B cell (primary cell): Measurements from ENCODE around the gene TBC1D2. TPM values are rescaled to one million over a fixed set of nuclear protein-coding genes. Genes with fewer than 3 reads are reported as not detected.

Source experiments
- ATAC-seq: fragments of 200-7000 bp; cut with Tn5 transposase; one replicate; pipeline ENCODE4 v1.10.0; 2021; ENCODE audit warnings: low read depth, mild to moderate bottlenecking, moderate number of reproducible peaks, moderate library complexity
- CTCF ChIA-PET: fragments of 350-600 bp; sonication (Branson Sonifier 250); formaldehyde crosslinking; loops from one replicate; lab custom pipeline; 2021; ENCODE audit warnings: antibody characterized with exemption, inconsistent platforms; lab: Charles Lee
- POLR2A ChIA-PET: fragments of 350-600 bp; sonication (Branson Sonifier 250); formaldehyde crosslinking; loops from one replicate; lab custom pipeline; 2021; ENCODE audit warnings: antibody characterized with exemption; lab: Charles Lee
- DNase-seq: peaks from one replicate; pipeline ENCODE4 v3.0.0; 2013
- H2AFZ ChIP-seq: 2 replicates; pipeline ENCODE4 v1.6.1; 2012; ENCODE audit warnings: mild to moderate bottlenecking, low read depth, low read length; ENCODE audit not compliant: insufficient read depth, poor library complexity, severe bottlenecking
- H3K27ac ChIP-seq, 2 donors: 1 replicate in 1 of 2; 2 replicates in 1 of 2; pipeline ENCODE4 v1.5.1; 2012 to 2013; ENCODE audit warnings: low read length in 2 of 2, mild to moderate bottlenecking in 2 of 2, moderate library complexity in 1 of 2
- H3K27me3 ChIP-seq, 4 experiments: fragments of 200-600 bp in 1 of 4; sonication (generic) in 1 of 4; replicated peaks in 1 of 4; 1 replicate in 2 of 4; 2 replicates in 2 of 4; pipeline versions ENCODE4 v1.6.1 to v1.7.0; 2013 to 2016; ENCODE audit warnings: low read length in 3 of 4, mild to moderate bottlenecking in 2 of 4, mixed read lengths in 1 of 4, moderate library complexity in 1 of 4; ENCODE audit not compliant: insufficient read depth in 4 of 4, control insufficient read depth in 3 of 4; ENCODE audit errors: control extremely low read depth in 1 of 4
- H3K36me3 ChIP-seq, 2 experiments: replicated peaks in 1 of 2; 1 replicate in 1 of 2; 2 replicates in 1 of 2; pipeline versions ENCODE4 v1.6.1 to v1.7.1; 2013; ENCODE audit warnings: low read length in 1 of 2; ENCODE audit not compliant: insufficient read depth in 2 of 2, control insufficient read depth in 1 of 2; ENCODE audit errors: control extremely low read depth in 1 of 2, extremely low read depth in 1 of 2
- H3K4me1 ChIP-seq, 2 donors: fragments of 200-600 bp in 1 of 2; sonication (generic) in 1 of 2; 1 replicate in 1 of 2; 2 replicates in 1 of 2; pipeline versions ENCODE4 v1.5.1 to v1.6.1; 2013 to 2017; ENCODE audit warnings: low read length in 2 of 2; ENCODE audit not compliant: control insufficient read depth in 2 of 2, insufficient read depth in 2 of 2
- H3K4me2 ChIP-seq: replicated peaks from 2 replicates; pipeline ENCODE3; 2012; ENCODE audit warnings: mild to moderate bottlenecking, low read depth, low read length; ENCODE audit not compliant: poor library complexity, severe bottlenecking
- H3K4me3 ChIP-seq, 5 experiments: fragments of 200-600 bp in 1 of 5; sonication (generic) in 1 of 5; 1 replicate in 3 of 5; 2 replicates in 2 of 5; pipeline versions ENCODE4 v1.5.1 to v1.7.0; 2011 to 2016; ENCODE audit warnings: low read length in 4 of 5, mild to moderate bottlenecking in 4 of 5, low read depth in 2 of 5, control low read depth in 1 of 5, moderate library complexity in 1 of 5; ENCODE audit not compliant: insufficient read depth in 1 of 5; ENCODE audit errors: control extremely low read depth in 1 of 5, extremely low read depth in 1 of 5
- H3K79me2 ChIP-seq: fragments of 200-600 bp; sonication (generic); one replicate; pipeline ENCODE4 v1.6.0; 2016; ENCODE audit warnings: low read length; ENCODE audit not compliant: control insufficient read depth, insufficient read depth
- H3K9ac ChIP-seq: fragments of 200-600 bp; sonication (generic); 2 replicates; pipeline ENCODE4 v1.6.1; 2017; ENCODE audit warnings: mild to moderate bottlenecking, low read length, moderate library complexity
- H3K9me3 ChIP-seq, 3 donors: one replicate each; pipeline versions ENCODE4 v1.6.1 to v1.7.1; 2013; ENCODE audit warnings: low read length in 2 of 3; ENCODE audit not compliant: control insufficient read depth in 2 of 3, insufficient read depth in 1 of 3; ENCODE audit errors: control extremely low read depth in 1 of 3
- H4K20me1 ChIP-seq: 2 replicates; pipeline ENCODE4 v1.6.0; 2012; ENCODE audit warnings: mild to moderate bottlenecking, low read length; ENCODE audit not compliant: insufficient read depth, control insufficient read depth, poor library complexity, severe bottlenecking
- H3K27ac Mint-ChIP-seq: one replicate; pipeline ENCODE4 v1.8.0; 2021; ENCODE audit warnings: mixed read lengths
- H3K27me3 Mint-ChIP-seq: one replicate; pipeline ENCODE4 v1.8.0; 2021; ENCODE audit warnings: mixed read lengths
- H3K4me1 Mint-ChIP-seq: one replicate; pipeline ENCODE4 v1.8.0; 2021; ENCODE audit warnings: mixed read lengths
- H3K4me3 Mint-ChIP-seq: one replicate; pipeline ENCODE4 v1.8.0; 2021; ENCODE audit warnings: mixed read lengths
- H3K9me3 Mint-ChIP-seq: one replicate; pipeline ENCODE4 v1.8.0; 2022; ENCODE audit warnings: mixed read lengths; ENCODE audit not compliant: insufficient read depth
- EZH2 ChIP-seq: IDR thresholded peaks from 2 replicates; pipeline ENCODE4 v1.6.1; 2012; ENCODE audit warnings: borderline replicate concordance, low read depth, mild to moderate bottlenecking, moderate library complexity, low read length; ENCODE audit not compliant: insufficient read depth, poor library complexity, severe bottlenecking
- WGBS: methylation state at CpG from one replicate; pipeline ENCODE4 v1.1.5; 2013; ENCODE audit warnings: missing lambda C conversion rate; ENCODE audit not compliant: insufficient coverage; 5-methylcytosine and 5-hydroxymethylcytosine counted together
- intact Hi-C: fragments of 100-400 bp; cut with micrococcal nuclease; formaldehyde crosslinking; loops from one replicate; pipeline ENCODE4 v1.10.0; 2022
- polyA plus RNA-seq: library from polyadenylated mRNA; depleted of rRNA; stranded (reverse); fragments of >200 nt; gene quantifications from 2 replicates; pipeline ENCODE4 v1.2.3, GENCODE V29; 2012
- total RNA-seq, 2 donors: library from RNA; stranded (reverse); fragments of 120-200 nt in 1 of 2; gene quantifications; 1 replicate in 1 of 2; 2 replicates in 1 of 2; pipeline versions ENCODE4 v1.2.3 to v1.2.4, GENCODE V29; 2013 to 2022
- TF ChIP-seq, protein P1 (sequence below): fragments of 200-600 bp; IDR thresholded peaks from one replicate; pipeline ENCODE4 v1.8.0; 2022; ENCODE audit warnings: antibody characterized with exemption, mild to moderate bottlenecking

The TBC1D2 gene
- total and polyA plus RNA-seq, 2 donors (not counting 1 experiment from before 2014, with no cell fraction given) = 5.0 to 5.3 TPM

GRCh38 chr9:98164912-98165311, 90.5 kb downstream of the TBC1D2 start:
- Histone ChIP-seq H3K79me2 (no peaks in the 10 kb centered on the region), H3K36me3 (no peaks in the 10 kb centered on the region), H2AFZ (no peak overlapping the region), H3K4me1 (peaks cover 0 to 12% of the 10 kb centered on the region in 2 donors), H3K27me3 (no peaks in the 10 kb centered on the region), H3K9ac (no peak overlapping the region), H3K4me3 (no peak overlapping the region), H3K4me2 (no peak overlapping the region), H4K20me1 (no peaks in the 10 kb centered on the region), H3K9me3 (no peaks in the 10 kb centered on the region), H3K27ac (no peak overlapping the region)
- Mint-ChIP-seq H3K4me1 (peaks cover 9% of the 10 kb centered on the region), H3K27me3 (no peaks in the 10 kb centered on the region), H3K4me3 (no peak overlapping the region), H3K9me3 (no peaks in the 10 kb centered on the region), H3K27ac (no peak overlapping the region)
- WGBS = 93% methylated on average over 7 of the region's 7 CpGs
- POLR2A ChIA-PET = no interaction called here
- ATAC-seq (no peak), DNase-seq (no peak)
- CTCF ChIA-PET = no interaction called here
- intact Hi-C loops = no loop called here
- TF ChIP-seq, protein P1, sequence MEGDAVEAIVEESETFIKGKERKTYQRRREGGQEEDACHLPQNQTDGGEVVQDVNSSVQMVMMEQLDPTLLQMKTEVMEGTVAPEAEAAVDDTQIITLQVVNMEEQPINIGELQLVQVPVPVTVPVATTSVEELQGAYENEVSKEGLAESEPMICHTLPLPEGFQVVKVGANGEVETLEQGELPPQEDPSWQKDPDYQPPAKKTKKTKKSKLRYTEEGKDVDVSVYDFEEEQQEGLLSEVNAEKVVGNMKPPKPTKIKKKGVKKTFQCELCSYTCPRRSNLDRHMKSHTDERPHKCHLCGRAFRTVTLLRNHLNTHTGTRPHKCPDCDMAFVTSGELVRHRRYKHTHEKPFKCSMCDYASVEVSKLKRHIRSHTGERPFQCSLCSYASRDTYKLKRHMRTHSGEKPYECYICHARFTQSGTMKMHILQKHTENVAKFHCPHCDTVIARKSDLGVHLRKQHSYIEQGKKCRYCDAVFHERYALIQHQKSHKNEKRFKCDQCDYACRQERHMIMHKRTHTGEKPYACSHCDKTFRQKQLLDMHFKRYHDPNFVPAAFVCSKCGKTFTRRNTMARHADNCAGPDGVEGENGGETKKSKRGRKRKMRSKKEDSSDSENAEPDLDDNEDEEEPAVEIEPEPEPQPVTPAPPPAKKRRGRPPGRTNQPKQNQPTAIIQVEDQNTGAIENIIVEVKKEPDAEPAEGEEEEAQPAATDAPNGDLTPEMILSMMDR = no peak
- TF ChIP-seq EZH2 = no peak

DNA sequence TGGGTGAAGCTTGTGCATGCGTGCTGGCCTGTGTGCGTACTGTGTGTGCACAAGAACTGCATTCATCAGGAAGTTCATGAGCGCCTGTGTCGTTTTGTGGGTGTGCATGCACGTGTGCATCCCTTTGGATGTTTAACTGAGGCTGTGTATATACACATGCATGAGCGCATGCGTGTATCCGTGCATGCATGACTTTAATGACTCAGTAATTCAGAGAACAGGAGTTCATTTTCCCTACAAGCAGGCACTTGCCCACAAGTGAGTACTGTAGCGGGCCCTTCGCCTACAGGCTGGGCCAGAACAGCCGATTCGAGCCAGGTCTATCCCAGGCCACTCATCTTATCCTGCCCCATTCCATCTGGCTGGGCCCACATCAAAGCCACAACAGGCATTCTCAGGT, 92.8 kb downstream of the TBC1D2 start:
- no peaks in the 10 kb centered on the region for H3K4me1 Mint-ChIP-seq

More for the DNA sequence above, 92.8 kb downstream of the TBC1D2 start:
- POLR2A ChIA-PET = no interaction called here
- Histone ChIP-seq H3K4me2 (no peak overlapping the region), H3K36me3 (no peaks in the 10 kb centered on the region), H3K4me3 (no peak overlapping the region), H4K20me1 (no peaks in the 10 kb centered on the region), H2AFZ (no peak overlapping the region), H3K4me1 (no peaks in the 10 kb centered on the region), H3K9ac (no peak overlapping the region), H3K27ac (no peak overlapping the region), H3K79me2 (no peaks in the 10 kb centered on the region), H3K27me3 (no peaks in the 10 kb centered on the region), H3K9me3 (no peaks in the 10 kb centered on the region)
- Mint-ChIP-seq H3K27me3 (no peaks in the 10 kb centered on the region), H3K9me3 (no peaks in the 10 kb centered on the region), H3K27ac (no peak overlapping the region), H3K4me3 (no peak overlapping the region)
- TF ChIP-seq, protein P1 = no peak
- TF ChIP-seq EZH2 = no peak
- CTCF ChIA-PET = no interaction called here
- DNase-seq = no peak
- ATAC-seq = no peak
- intact Hi-C loops = no loop called here
- 95% methylated on average over 11 of the region's 12 CpGs for WGBS
